HPDE6-E6E7 (cell line): ENCODE measurements around the gene INSYN1.
"Not testable (repeated sequence)": the region's sequence is repeated elsewhere in the genome, so short reads cannot be mapped to it uniquely, and the experiment has no call there.

Experiments
- DNase-seq: peaks from one replicate; pipeline ENCODE4 v3.0.0; 2011; ENCODE audit warnings: missing footprints; ENCODE audit errors: extremely low spot score

Gene INSYN1

GRCh38 chr15:73714695-73715301 is 38.4 kb downstream of the INSYN1 start:
- no peak for DNase-seq

- no peak for DNase-seq
These were observed 41.0 kb downstream of the INSYN1 start for GRCh38 chr15:73712107-73712506.

- DNase-seq = no peak
These were observed 41.6 kb downstream of the INSYN1 start for GRCh38 chr15:73711526-73711925.

- no peak for DNase-seq
These were observed 42.8 kb downstream of the INSYN1 start for GRCh38 chr15:73710321-73710720.

GRCh38 chr15:73709686-73710085 is 43.5 kb downstream of the INSYN1 start:
- no peak for DNase-seq

- DNase-seq = no peak
These were observed 43.9 kb downstream of the INSYN1 start for GRCh38 chr15:73709241-73709640.

GRCh38 chr15:73708691-73709090 is 44.5 kb downstream of the INSYN1 start:
- DNase-seq = no peak

GRCh38 chr15:73704869-73705645 is 48.1 kb downstream of the INSYN1 start:
- peak; percentile 46 for DNase-seq

GRCh38 chr15:73704142-73704868 is 48.8 kb downstream of the INSYN1 start:
- DNase-seq = not testable (repeated sequence)

- not testable (repeated sequence) for DNase-seq
These were observed 49.5 kb downstream of the INSYN1 start for GRCh38 chr15:73703601-73704000.

GRCh38 chr15:73702311-73703239 is 50.6 kb downstream of the INSYN1 start:
- DNase-seq = not testable (repeated sequence)

GRCh38 chr15:73700041-73700842 is 52.9 kb downstream of the INSYN1 start:
- DNase-seq = peak; percentile 54

- DNase-seq = no peak
These were observed 53.7 kb downstream of the INSYN1 start for GRCh38 chr15:73699249-73700040.

GRCh38 chr15:73697033-73697467 is 56.1 kb downstream of the INSYN1 start:
- DNase-seq = peak; percentile 90

GRCh38 chr15:73696641-73697001 is 56.5 kb downstream of the INSYN1 start:
- no peak for DNase-seq

- no peak for DNase-seq
These were observed 57.1 kb downstream of the INSYN1 start for GRCh38 chr15:73695773-73696640.

GRCh38 chr15:73694419-73694818 is 58.7 kb downstream of the INSYN1 start:
- no peak for DNase-seq

- DNase-seq = no peak
These were observed 61.8 kb downstream of the INSYN1 start for GRCh38 chr15:73691396-73691795.

- no peak for DNase-seq
These were observed 64.7 kb downstream of the INSYN1 start for GRCh38 chr15:73688455-73688854.
